Liver (tissue), 9 donors: ENCODE measurements around the gene SMS. TPM values are rescaled to one million over a fixed set of nuclear protein-coding genes. Genes with fewer than 3 reads are reported as not detected.
A peak's percentile ranks its signal among the peaks of the same experiment; 100 is the strongest.

Experiments used
- DNase-seq: peaks from one replicate; pipeline ENCODE4 v3.0.0-alpha.2; 2017; ENCODE audit warnings: low spot score
- H3K27ac ChIP-seq, 2 donors: one replicate each; pipeline ENCODE4 v1.7.0; 2013; ENCODE audit warnings: inconsistent platforms in 2 of 2, low read length in 2 of 2, control low read depth in 1 of 2, low read depth in 1 of 2, mild to moderate bottlenecking in 1 of 2
- H3K27me3 ChIP-seq, 4 donors: one replicate each; pipeline versions ENCODE4 v1.6.1 to v1.7.0; 2013; ENCODE audit warnings: low read length in 3 of 4, inconsistent platforms in 1 of 4, mild to moderate bottlenecking in 1 of 4, moderate library complexity in 1 of 4; ENCODE audit not compliant: control insufficient read depth in 4 of 4, insufficient read depth in 4 of 4
- H3K36me3 ChIP-seq, 4 donors: one replicate each; pipeline versions ENCODE4 v1.6.1 to v1.7.0; 2013; ENCODE audit warnings: low read length in 3 of 4, mild to moderate bottlenecking in 3 of 4, low read depth in 1 of 4, moderate library complexity in 1 of 4; ENCODE audit not compliant: control insufficient read depth in 4 of 4, insufficient read depth in 3 of 4
- H3K4me1 ChIP-seq, 4 donors: one replicate each; pipeline versions ENCODE4 v1.6.1 to v1.7.0; 2013; ENCODE audit warnings: low read length in 3 of 4, mild to moderate bottlenecking in 3 of 4, moderate library complexity in 1 of 4; ENCODE audit not compliant: control insufficient read depth in 4 of 4, insufficient read depth in 4 of 4
- H3K4me3 ChIP-seq, 3 donors: one replicate each; pipeline versions ENCODE4 v1.6.1 to v1.7.0; 2013; ENCODE audit warnings: low read length in 3 of 3, control low read depth in 1 of 3, low read depth in 1 of 3, mild to moderate bottlenecking in 1 of 3
- H3K9ac ChIP-seq, 2 donors: one replicate each; pipeline ENCODE4 v1.7.0; 2013; ENCODE audit warnings: low read length in 2 of 2, mild to moderate bottlenecking in 2 of 2, moderate library complexity in 2 of 2, control low read depth in 1 of 2, low read depth in 1 of 2
- H3K9me3 ChIP-seq, 4 donors: one replicate each; pipeline versions ENCODE4 v1.6.1 to v1.7.0; 2013; ENCODE audit warnings: low read length in 3 of 4; ENCODE audit not compliant: control insufficient read depth in 4 of 4
- EGR1 ChIP-seq, 2 donors: IDR thresholded peaks; 2 replicates each; pipeline ENCODE4 v1.6.1; 2016 to 2018; ENCODE audit warnings: antibody characterized with exemption in 2 of 2, low read depth in 2 of 2
- FOXA1 ChIP-seq: IDR thresholded peaks from 2 replicates; pipeline ENCODE4 v1.6.1; 2016; ENCODE audit warnings: antibody characterized with exemption
- FOXA2 ChIP-seq: IDR thresholded peaks from 2 replicates; pipeline ENCODE4 v1.6.1; 2016; ENCODE audit warnings: antibody characterized with exemption
- GABPA ChIP-seq, 2 donors: IDR thresholded peaks in 1 of 2; conservative IDR thresholded peaks in 1 of 2; 2 replicates each; pipeline ENCODE4 v1.6.1; 2016; ENCODE audit warnings: antibody characterized with exemption in 2 of 2, mild to moderate bottlenecking in 1 of 2, moderate library complexity in 1 of 2
- HNF4A ChIP-seq, 2 donors: conservative IDR thresholded peaks; 2 replicates each; pipeline ENCODE4 v1.6.1; 2016; ENCODE audit warnings: antibody characterized with exemption in 2 of 2, mild to moderate bottlenecking in 2 of 2
- HNF4G ChIP-seq: IDR thresholded peaks from 2 replicates; pipeline ENCODE4 v1.6.1; 2016; ENCODE audit warnings: antibody characterized with exemption
- JUND ChIP-seq, 2 donors: IDR thresholded peaks; 2 replicates each; pipeline ENCODE4 v1.6.1; 2016; ENCODE audit warnings: antibody characterized with exemption in 2 of 2
- NR2F2 ChIP-seq: IDR thresholded peaks from 2 replicates; pipeline ENCODE4 v1.6.1; 2016; ENCODE audit warnings: antibody characterized with exemption
- RAD21 ChIP-seq, 2 donors: IDR thresholded peaks; 2 replicates each; pipeline ENCODE4 v1.6.1; 2016; ENCODE audit warnings: antibody characterized with exemption in 2 of 2, mild to moderate bottlenecking in 2 of 2
- RXRA ChIP-seq, 2 donors: IDR thresholded peaks; 2 replicates each; pipeline ENCODE4 v1.6.1; 2017 to 2018; ENCODE audit warnings: antibody characterized with exemption in 2 of 2, mild to moderate bottlenecking in 1 of 2
- SP1 ChIP-seq: IDR thresholded peaks from 2 replicates; pipeline ENCODE4 v1.6.1; 2018; ENCODE audit warnings: antibody characterized with exemption, mild to moderate bottlenecking
- TAF1 ChIP-seq: conservative IDR thresholded peaks from 2 replicates; pipeline ENCODE4 v1.6.1; 2016; ENCODE audit warnings: antibody characterized with exemption, mild to moderate bottlenecking
- YY1 ChIP-seq: IDR thresholded peaks from 2 replicates; pipeline ENCODE4 v1.6.1; 2016; ENCODE audit warnings: antibody characterized with exemption, mild to moderate bottlenecking
- WGBS: extraction: QIAGEN DNeasy Blood & Tissue Kit; methylation state at CpG from one replicate; pipeline ENCODE4 v1.1.7; 2013; 5-methylcytosine and 5-hydroxymethylcytosine counted together
- polyA plus RNA-seq, 2 donors: library from polyadenylated mRNA; stranded (reverse) in 1 of 2; unstranded in 1 of 2; fragments of 200-250 nt in 1 of 2; fragments of >200 nt in 1 of 2; fragmentation: Nextera tagmentation in 1 of 2; extraction: Ambion mirVana in 1 of 2; gene quantifications; one replicate each; pipeline versions ENCODE4 v1.2.1 to v1.2.3, GENCODE V29; 2013 to 2015
- total RNA-seq, 2 donors: library from RNA; depleted of rRNA; stranded (reverse); fragments of >200 nt; gene quantifications; one replicate each; pipeline ENCODE4 v1.2.3, GENCODE V29; 2014
- TF ChIP-seq, protein P1 (sequence below): IDR thresholded peaks from 2 replicates; pipeline ENCODE4 v1.6.1; 2016; ENCODE audit warnings: antibody characterized with exemption
- TF ChIP-seq, protein P2 (sequence below): IDR thresholded peaks from 2 replicates; pipeline ENCODE4 v1.6.1; 2016; ENCODE audit warnings: antibody characterized with exemption, mild to moderate bottlenecking
- TF ChIP-seq, protein P3 (sequence below): IDR thresholded peaks from 2 replicates; pipeline ENCODE4 v1.6.1; 2016; ENCODE audit warnings: antibody characterized with exemption
- donor health status: healthy.
- donor health status: healthy.
- donor health status: healthy.
- donor health status: healthy.
- donor health status: healthy.

SMS gene
- total and polyA plus RNA-seq, 4 donors, result 13.9 to 41.0 (median 17.8) TPM

GRCh38 chrX:21963269-21963668, 22.8 kb downstream of the SMS start:
- no peak overlapping the region for H3K4me3 ChIP-seq
- peak overlapping the region in 1 of 2 donors; percentile 42 for H3K27ac ChIP-seq
- H3K27me3 ChIP-seq, result no peaks in the 10 kb centered on the region
- H3K9ac ChIP-seq, result no peak overlapping the region
- H3K36me3 ChIP-seq, result peaks cover 0 to 4% (median 0%) of the 10 kb centered on the region in 4 donors
- WGBS, result 92% methylated on average over 7 of the region's 7 CpGs
- DNase-seq, result no peak
- no peak for TF ChIP-seq FOXA1
- H3K4me1 ChIP-seq, result peaks cover 0 to 2% (median 0%) of the 10 kb centered on the region in 4 donors
- no peaks in the 10 kb centered on the region for H3K9me3 ChIP-seq

DNA sequence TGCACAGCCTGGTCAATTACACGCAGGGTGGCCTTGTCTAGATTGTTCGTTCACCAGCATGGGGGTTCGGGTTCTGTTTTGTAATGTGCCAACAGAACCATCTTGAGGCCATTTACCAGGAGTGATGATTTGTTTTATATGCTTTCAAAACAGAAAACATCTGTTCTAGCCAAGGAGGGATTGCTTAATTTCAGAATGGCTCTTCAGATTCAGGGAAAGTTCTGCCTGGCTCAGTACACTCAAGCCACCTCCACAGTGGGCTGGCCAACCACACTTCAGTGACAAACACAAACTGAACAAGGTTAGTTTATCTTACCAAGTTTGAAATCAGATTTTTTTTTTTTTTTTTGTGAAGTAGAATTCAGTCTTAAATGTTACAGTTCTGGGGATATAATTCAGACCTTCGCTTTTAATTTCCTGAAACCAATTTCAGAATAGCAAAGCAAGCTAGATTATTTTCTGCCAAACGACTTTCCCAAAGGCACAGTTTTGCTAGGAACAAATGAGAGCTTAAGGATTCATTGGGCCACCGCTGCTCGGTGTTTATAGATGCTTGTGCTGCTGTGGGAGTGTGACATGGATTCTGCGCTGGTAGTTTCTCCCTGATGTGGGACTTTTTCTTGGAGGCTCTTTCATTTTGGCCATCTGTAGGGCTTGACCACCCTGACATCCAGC, 23.4 kb downstream of the SMS start:
- 91% methylated on average over 8 of the region's 8 CpGs for WGBS
- H3K4me1 ChIP-seq, result peaks cover 0 to 2% (median 0%) of the 10 kb centered on the region in 4 donors
- no peaks in the 10 kb centered on the region for H3K27me3 ChIP-seq
- H3K27ac ChIP-seq, result peak overlapping the region in 1 of 2 donors; percentile 42
- no peak overlapping the region for H3K4me3 ChIP-seq
- H3K36me3 ChIP-seq, result peaks cover 0 to 5% (median 0%) of the 10 kb centered on the region in 4 donors
- no peaks in the 10 kb centered on the region for H3K9me3 ChIP-seq
- no peak for DNase-seq
- TF ChIP-seq, protein P1, sequence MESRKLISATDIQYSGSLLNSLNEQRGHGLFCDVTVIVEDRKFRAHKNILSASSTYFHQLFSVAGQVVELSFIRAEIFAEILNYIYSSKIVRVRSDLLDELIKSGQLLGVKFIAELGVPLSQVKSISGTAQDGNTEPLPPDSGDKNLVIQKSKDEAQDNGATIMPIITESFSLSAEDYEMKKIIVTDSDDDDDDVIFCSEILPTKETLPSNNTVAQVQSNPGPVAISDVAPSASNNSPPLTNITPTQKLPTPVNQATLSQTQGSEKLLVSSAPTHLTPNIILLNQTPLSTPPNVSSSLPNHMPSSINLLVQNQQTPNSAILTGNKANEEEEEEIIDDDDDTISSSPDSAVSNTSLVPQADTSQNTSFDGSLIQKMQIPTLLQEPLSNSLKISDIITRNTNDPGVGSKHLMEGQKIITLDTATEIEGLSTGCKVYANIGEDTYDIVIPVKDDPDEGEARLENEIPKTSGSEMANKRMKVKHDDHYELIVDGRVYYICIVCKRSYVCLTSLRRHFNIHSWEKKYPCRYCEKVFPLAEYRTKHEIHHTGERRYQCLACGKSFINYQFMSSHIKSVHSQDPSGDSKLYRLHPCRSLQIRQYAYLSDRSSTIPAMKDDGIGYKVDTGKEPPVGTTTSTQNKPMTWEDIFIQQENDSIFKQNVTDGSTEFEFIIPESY, result no peak
- no peak for TF ChIP-seq HNF4A (conservative IDR thresholded peaks at IDR 0.05)
- TF ChIP-seq NR2F2, result no peak
- TF ChIP-seq EGR1 (IDR thresholded peaks at IDR 0.05; ENCODE audit: low read depth in 2 of 2), result no peak
- no peak for TF ChIP-seq JUND (IDR thresholded peaks at IDR 0.05)
- TF ChIP-seq RXRA (IDR thresholded peaks at IDR 0.05), result no peak
- no peak for TF ChIP-seq SP1
- TF ChIP-seq TAF1, result no peak
- TF ChIP-seq, protein P2, sequence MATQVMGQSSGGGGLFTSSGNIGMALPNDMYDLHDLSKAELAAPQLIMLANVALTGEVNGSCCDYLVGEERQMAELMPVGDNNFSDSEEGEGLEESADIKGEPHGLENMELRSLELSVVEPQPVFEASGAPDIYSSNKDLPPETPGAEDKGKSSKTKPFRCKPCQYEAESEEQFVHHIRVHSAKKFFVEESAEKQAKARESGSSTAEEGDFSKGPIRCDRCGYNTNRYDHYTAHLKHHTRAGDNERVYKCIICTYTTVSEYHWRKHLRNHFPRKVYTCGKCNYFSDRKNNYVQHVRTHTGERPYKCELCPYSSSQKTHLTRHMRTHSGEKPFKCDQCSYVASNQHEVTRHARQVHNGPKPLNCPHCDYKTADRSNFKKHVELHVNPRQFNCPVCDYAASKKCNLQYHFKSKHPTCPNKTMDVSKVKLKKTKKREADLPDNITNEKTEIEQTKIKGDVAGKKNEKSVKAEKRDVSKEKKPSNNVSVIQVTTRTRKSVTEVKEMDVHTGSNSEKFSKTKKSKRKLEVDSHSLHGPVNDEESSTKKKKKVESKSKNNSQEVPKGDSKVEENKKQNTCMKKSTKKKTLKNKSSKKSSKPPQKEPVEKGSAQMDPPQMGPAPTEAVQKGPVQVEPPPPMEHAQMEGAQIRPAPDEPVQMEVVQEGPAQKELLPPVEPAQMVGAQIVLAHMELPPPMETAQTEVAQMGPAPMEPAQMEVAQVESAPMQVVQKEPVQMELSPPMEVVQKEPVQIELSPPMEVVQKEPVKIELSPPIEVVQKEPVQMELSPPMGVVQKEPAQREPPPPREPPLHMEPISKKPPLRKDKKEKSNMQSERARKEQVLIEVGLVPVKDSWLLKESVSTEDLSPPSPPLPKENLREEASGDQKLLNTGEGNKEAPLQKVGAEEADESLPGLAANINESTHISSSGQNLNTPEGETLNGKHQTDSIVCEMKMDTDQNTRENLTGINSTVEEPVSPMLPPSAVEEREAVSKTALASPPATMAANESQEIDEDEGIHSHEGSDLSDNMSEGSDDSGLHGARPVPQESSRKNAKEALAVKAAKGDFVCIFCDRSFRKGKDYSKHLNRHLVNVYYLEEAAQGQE, result no peak
- no peak overlapping the region for H3K9ac ChIP-seq

GRCh38 chrX:21966866-21967265, 26.4 kb downstream of the SMS start:
- WGBS, result 92% methylated on average over 9 of the region's 9 CpGs
- Histone ChIP-seq H3K4me1 (peaks cover 0 to 2% (median 0%) of the 10 kb centered on the region in 4 donors), H3K27me3 (no peaks in the 10 kb centered on the region), H3K9ac (no peak overlapping the region), H3K9me3 (no peaks in the 10 kb centered on the region), H3K4me3 (no peak overlapping the region), H3K27ac (no peak overlapping the region), H3K36me3 (peaks cover 0 to 5% (median 0%) of the 10 kb centered on the region in 4 donors)
- DNase-seq, result no peak
- TF ChIP-seq YY1 (no peak), JUND (IDR thresholded peaks at IDR 0.05) (no peak), FOXA1 (no peak), HNF4G (no peak), SP1 (no peak), RAD21 (IDR thresholded peaks at IDR 0.05) (no peak), EGR1 (IDR thresholded peaks at IDR 0.05; ENCODE audit: low read depth in 2 of 2) (no peak), HNF4A (conservative IDR thresholded peaks at IDR 0.05) (no peak), GABPA (IDR thresholded peaks at IDR 0.05 in 1 of 2, conservative IDR thresholded peaks at IDR 0.05 in 1 of 2) (no peak), FOXA2 (no peak)
- TF ChIP-seq, protein P3, sequence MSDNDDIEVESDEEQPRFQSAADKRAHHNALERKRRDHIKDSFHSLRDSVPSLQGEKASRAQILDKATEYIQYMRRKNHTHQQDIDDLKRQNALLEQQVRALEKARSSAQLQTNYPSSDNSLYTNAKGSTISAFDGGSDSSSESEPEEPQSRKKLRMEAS, result no peak
- TF ChIP-seq, protein P2, result no peak
